Measurements from ENCODE around the gene SRGAP2C. TPM values are rescaled to one million over a fixed set of nuclear protein-coding genes. Genes with fewer than 3 reads are reported as not detected.
A peak's percentile ranks its signal among the peaks of the same experiment; 100 is the strongest.
"Not testable (repeated sequence)": the region's sequence is repeated elsewhere in the genome, so short reads cannot be mapped to it uniquely, and the experiment has no call there.

SRGAP2C gene
- total RNA-seq, 1 donor from 2014 or later = 18.6 TPM

- DNase-seq (ENCODE audit: low spot score in 2 of 2); H3K4me3 ChIP-seq; intact Hi-C loops (cut with DNase I); H3K4me1 ChIP-seq; H3K27me3 ChIP-seq; H3K27ac ChIP-seq; H3K36me3 ChIP-seq; H3K9me3 ChIP-seq: not testable (repeated sequence)
Observed at GRCh38 chr1:121392130-121392529, 207.4 kb downstream of the SRGAP2C start.

- H3K27ac ChIP-seq; H3K9me3 ChIP-seq; H3K4me1 ChIP-seq; intact Hi-C loops (cut with DNase I); H3K27me3 ChIP-seq; H3K36me3 ChIP-seq; DNase-seq (ENCODE audit: low spot score in 2 of 2): not testable (repeated sequence)
- H3K4me3 ChIP-seq = peak overlapping the region; percentile 64 to 68
Observed at GRCh38 chr1:121395718-121396201, 211.0 kb downstream of the SRGAP2C start.

GRCh38 chr1:121396335-121397081 is 211.7 kb downstream of the SRGAP2C start:
- H3K27ac ChIP-seq = not testable (repeated sequence)

GRCh38 chr1:121397101-121397500 is 212.3 kb downstream of the SRGAP2C start:
- peaks cover 0 to 12% of the 10 kb centered on the region in 2 donors for H3K9me3 ChIP-seq
- H3K4me3 ChIP-seq = peak overlapping the region; percentile 64 to 68
- H3K36me3 ChIP-seq; intact Hi-C loops (cut with DNase I); H3K27me3 ChIP-seq; H3K4me1 ChIP-seq; DNase-seq (ENCODE audit: low spot score in 2 of 2); H3K27ac ChIP-seq: not testable (repeated sequence)

More at GRCh38 chr1:121396335-121397081, 211.7 kb downstream of the SRGAP2C start:
- peak in 1 of 2 donors; percentile 63 for DNase-seq (ENCODE audit: low spot score in 2 of 2)
- H3K4me1 ChIP-seq; H3K9me3 ChIP-seq; H3K27me3 ChIP-seq; H3K36me3 ChIP-seq; intact Hi-C loops (cut with DNase I): not testable (repeated sequence)
- peak overlapping the region; percentile 64 to 68 for H3K4me3 ChIP-seq

- intact Hi-C loops (cut with DNase I); H3K36me3 ChIP-seq; H3K27ac ChIP-seq; H3K4me3 ChIP-seq; H3K27me3 ChIP-seq; DNase-seq (ENCODE audit: low spot score in 2 of 2); H3K4me1 ChIP-seq: not testable (repeated sequence)
- peaks cover 0 to 12% of the 10 kb centered on the region in 2 donors for H3K9me3 ChIP-seq
Observed at GRCh38 chr1:121399193-121399592, 214.4 kb downstream of the SRGAP2C start.

- H3K4me1 ChIP-seq; DNase-seq (ENCODE audit: low spot score in 2 of 2); H3K4me3 ChIP-seq; H3K27ac ChIP-seq; intact Hi-C loops (cut with DNase I); H3K27me3 ChIP-seq; H3K36me3 ChIP-seq: not testable (repeated sequence)
- H3K9me3 ChIP-seq = peaks cover 0 to 12% of the 10 kb centered on the region in 2 donors
Observed at GRCh38 chr1:121400108-121400507, 215.3 kb downstream of the SRGAP2C start.

- H3K4me3 ChIP-seq; DNase-seq (ENCODE audit: low spot score in 2 of 2); intact Hi-C loops (cut with DNase I); H3K4me1 ChIP-seq; H3K27me3 ChIP-seq; H3K27ac ChIP-seq; H3K36me3 ChIP-seq: not testable (repeated sequence)
- peaks cover 0 to 12% of the 10 kb centered on the region in 2 donors for H3K9me3 ChIP-seq
Observed at GRCh38 chr1:121400541-121401310, 216.0 kb downstream of the SRGAP2C start.

- H3K27ac ChIP-seq; DNase-seq (ENCODE audit: low spot score in 2 of 2); H3K4me1 ChIP-seq; H3K4me3 ChIP-seq; H3K27me3 ChIP-seq; intact Hi-C loops (cut with DNase I); H3K36me3 ChIP-seq: not testable (repeated sequence)
- H3K9me3 ChIP-seq = peaks cover 0 to 12% of the 10 kb centered on the region in 2 donors
Observed at GRCh38 chr1:121401375-121401955, 216.7 kb downstream of the SRGAP2C start.

- H3K36me3 ChIP-seq; intact Hi-C loops (cut with DNase I); DNase-seq (ENCODE audit: low spot score in 2 of 2); H3K27ac ChIP-seq; H3K4me1 ChIP-seq; H3K27me3 ChIP-seq; H3K4me3 ChIP-seq: not testable (repeated sequence)
- H3K9me3 ChIP-seq = peaks cover 0 to 12% of the 10 kb centered on the region in 2 donors
Observed at GRCh38 chr1:121403254-121403653, 218.5 kb downstream of the SRGAP2C start.

- Histone ChIP-seq H3K27me3 (no peaks in the 10 kb centered on the region), H3K27ac (no peak overlapping the region), H3K36me3 (no peaks in the 10 kb centered on the region), H3K4me1 (no peaks in the 10 kb centered on the region), H3K4me3 (no peak overlapping the region), H3K9me3 (no peaks in the 10 kb centered on the region)
- DNase-seq (ENCODE audit: low spot score in 2 of 2) = no peak
- intact Hi-C loops (cut with DNase I) = no loop called here
- TF ChIP-seq CTCF (IDR thresholded peaks at IDR 0.05) = no peak
Observed at GRCh38 chr1:121408354-121408753, 223.6 kb downstream of the SRGAP2C start.

Measured in ascending aorta (tissue), 2 donors.